SK-N-SH treated with all-trans-retinoic acid at 6 μM for 48 hours (cell line): ENCODE data around the gene GBGT1.

Source experiments
- ARNTL ChIP-seq: fragments of 450-650 bp; formaldehyde crosslinking; IDR thresholded peaks from 2 replicates; pipeline ENCODE4 v1.5.0; 2020; ENCODE audit warnings: low read depth, mild to moderate bottlenecking, moderate library complexity, borderline replicate concordance
- ESRRG ChIP-seq: fragments of 250-450 bp; sonication (Bioruptor Pico); IDR thresholded peaks from 2 replicates; pipeline ENCODE4 v1.6.1; 2021; ENCODE audit warnings: mild to moderate bottlenecking
- GLIS3 ChIP-seq: fragments of 250-450 bp; sonication (Bioruptor Pico); IDR thresholded peaks from 2 replicates; pipeline ENCODE4 v1.5.0; 2020; ENCODE audit warnings: mild to moderate bottlenecking, moderate library complexity
- ISL1 ChIP-seq: fragments of 250-450 bp; sonication (Bioruptor Pico); IDR thresholded peaks from 2 replicates; pipeline ENCODE4 v2.1.2; 2022; ENCODE audit warnings: mild to moderate bottlenecking, moderate library complexity
- PPARA ChIP-seq: fragments of 250-450 bp; sonication (Bioruptor Pico); IDR thresholded peaks from 2 replicates; pipeline ENCODE4 v1.5.0; 2020; ENCODE audit warnings: mild to moderate bottlenecking, borderline replicate concordance
- TCF4 ChIP-seq: fragments of 250-450 bp; sonication (Bioruptor Pico); IDR thresholded peaks from 2 replicates; pipeline ENCODE4 v1.8.0; 2021; ENCODE audit warnings: mild to moderate bottlenecking, moderate library complexity, borderline replicate concordance
- ZFP3 ChIP-seq: fragments of 250-450 bp; sonication (Bioruptor Pico); IDR thresholded peaks from 2 replicates; pipeline ENCODE4 v1.5.0; 2020; ENCODE audit warnings: mild to moderate bottlenecking, moderate library complexity
- ZFP30 ChIP-seq: fragments of 450-650 bp; formaldehyde crosslinking; IDR thresholded peaks from 2 replicates; pipeline ENCODE4 v1.5.0; 2022; ENCODE audit warnings: mild to moderate bottlenecking, moderate library complexity
- ZNF70 ChIP-seq: fragments of 450-650 bp; formaldehyde crosslinking; IDR thresholded peaks from 2 replicates; pipeline ENCODE4 v1.5.0; 2020; ENCODE audit warnings: mild to moderate bottlenecking, moderate library complexity
- TF ChIP-seq, protein P1 (sequence below): fragments of 250-450 bp; sonication (Bioruptor Pico); IDR thresholded peaks from 2 replicates; pipeline ENCODE4 v1.8.0; 2020; ENCODE audit warnings: mild to moderate bottlenecking, moderate library complexity, borderline replicate concordance

GRCh38 chr9:133106511-133107244 lies 57.0 kb downstream of the GBGT1 start:
- TF ChIP-seq ZFP3, result no peak
- TF ChIP-seq ARNTL (CRISPR knock-in tag), result no peak
- no peak for TF ChIP-seq ESRRG (CRISPR knock-in tag)
- TF ChIP-seq PPARA (CRISPR knock-in tag), result no peak
- TF ChIP-seq GLIS3 (CRISPR knock-in tag), result no peak
- TF ChIP-seq, protein P1, sequence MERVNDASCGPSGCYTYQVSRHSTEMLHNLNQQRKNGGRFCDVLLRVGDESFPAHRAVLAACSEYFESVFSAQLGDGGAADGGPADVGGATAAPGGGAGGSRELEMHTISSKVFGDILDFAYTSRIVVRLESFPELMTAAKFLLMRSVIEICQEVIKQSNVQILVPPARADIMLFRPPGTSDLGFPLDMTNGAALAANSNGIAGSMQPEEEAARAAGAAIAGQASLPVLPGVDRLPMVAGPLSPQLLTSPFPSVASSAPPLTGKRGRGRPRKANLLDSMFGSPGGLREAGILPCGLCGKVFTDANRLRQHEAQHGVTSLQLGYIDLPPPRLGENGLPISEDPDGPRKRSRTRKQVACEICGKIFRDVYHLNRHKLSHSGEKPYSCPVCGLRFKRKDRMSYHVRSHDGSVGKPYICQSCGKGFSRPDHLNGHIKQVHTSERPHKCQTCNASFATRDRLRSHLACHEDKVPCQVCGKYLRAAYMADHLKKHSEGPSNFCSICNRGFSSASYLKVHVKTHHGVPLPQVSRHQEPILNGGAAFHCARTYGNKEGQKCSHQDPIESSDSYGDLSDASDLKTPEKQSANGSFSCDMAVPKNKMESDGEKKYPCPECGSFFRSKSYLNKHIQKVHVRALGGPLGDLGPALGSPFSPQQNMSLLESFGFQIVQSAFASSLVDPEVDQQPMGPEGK (CRISPR knock-in tag), result no peak
- no peak for TF ChIP-seq ZNF70 (CRISPR knock-in tag)
- no peak for TF ChIP-seq ISL1 (CRISPR knock-in tag)
- TF ChIP-seq ZFP30 (CRISPR knock-in tag), result no peak
- TF ChIP-seq TCF4 (CRISPR knock-in tag), result no peak
